Measurements from ENCODE around the gene HDDC2.

- no peak for TF ChIP-seq POLR2A (IDR thresholded peaks at IDR 0.05)
- no peak for TF ChIP-seq CTCF (IDR thresholded peaks at IDR 0.05)
Measured at GRCh38 chr6:125307150-125307838, 5.5 kb upstream of the HDDC2 start.

Data from body of pancreas (tissue), 4 donors.